Mammary epithelial cell (primary cell): ENCODE results near the gene SNX33.

ENCODE experiments used
- EZH2 ChIP-seq: IDR thresholded peaks from 2 replicates; pipeline ENCODE4 v1.6.1; 2012; ENCODE audit warnings: low read length, inconsistent platforms, borderline replicate concordance
- TF ChIP-seq, protein P1 (sequence below), 2 donors: IDR thresholded peaks in 1 of 2; conservative IDR thresholded peaks in 1 of 2; 2 replicates each; pipeline ENCODE4 v1.5.1; 2011 to 2012; ENCODE audit warnings: inconsistent platforms in 2 of 2, low read length in 2 of 2, mild to moderate bottlenecking in 2 of 2, control low read depth in 1 of 2, low read depth in 1 of 2; ENCODE audit not compliant: insufficient read depth in 1 of 2; ENCODE audit errors: extremely low read depth in 1 of 2

DNA sequence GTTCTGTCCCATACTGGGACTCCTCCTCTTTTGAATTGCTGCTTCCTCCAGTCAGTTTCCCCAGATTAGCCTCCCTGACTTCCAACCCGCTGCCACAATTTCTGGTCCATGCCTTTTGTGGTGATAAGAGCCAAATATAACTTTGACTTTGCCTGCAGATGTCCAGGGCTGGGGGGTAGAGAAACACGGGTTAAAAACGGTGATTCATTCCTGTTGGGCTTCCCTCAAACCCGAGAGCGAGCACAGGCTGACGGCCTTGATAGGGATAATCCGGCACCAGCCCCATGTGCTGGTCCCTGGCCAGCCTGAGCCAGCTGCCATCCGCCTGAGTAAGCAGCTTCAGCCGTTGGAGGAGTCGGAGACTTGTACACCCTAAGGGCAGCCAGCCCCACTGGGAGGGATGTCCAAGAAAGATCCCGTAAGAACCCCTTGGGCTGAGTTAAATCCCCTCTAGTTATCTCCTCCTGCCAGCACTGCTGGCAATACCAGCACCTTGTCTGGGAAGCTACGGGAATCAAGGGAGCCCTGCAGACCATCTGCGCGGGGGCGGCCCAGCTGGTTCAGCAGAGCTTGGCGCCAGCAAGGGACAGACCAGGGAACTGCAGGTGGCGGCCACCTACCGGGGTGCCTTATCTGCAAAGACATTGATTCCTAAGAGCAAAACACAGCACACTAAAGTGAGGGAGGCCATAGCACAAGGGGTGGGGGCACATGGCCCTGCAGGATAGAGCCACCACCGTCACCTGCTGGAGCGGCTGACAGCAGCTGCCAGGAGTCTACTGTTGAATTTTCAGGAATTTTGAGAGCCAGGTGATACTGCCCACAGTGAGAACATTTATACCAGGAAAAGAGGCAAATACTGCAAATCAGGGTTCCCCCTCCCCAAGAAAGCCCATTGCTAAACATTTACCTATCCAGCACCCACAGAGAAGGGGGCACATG lies 46.8 kb downstream of the SNX33 start:
- TF ChIP-seq EZH2, result no peak
- TF ChIP-seq, protein P1, sequence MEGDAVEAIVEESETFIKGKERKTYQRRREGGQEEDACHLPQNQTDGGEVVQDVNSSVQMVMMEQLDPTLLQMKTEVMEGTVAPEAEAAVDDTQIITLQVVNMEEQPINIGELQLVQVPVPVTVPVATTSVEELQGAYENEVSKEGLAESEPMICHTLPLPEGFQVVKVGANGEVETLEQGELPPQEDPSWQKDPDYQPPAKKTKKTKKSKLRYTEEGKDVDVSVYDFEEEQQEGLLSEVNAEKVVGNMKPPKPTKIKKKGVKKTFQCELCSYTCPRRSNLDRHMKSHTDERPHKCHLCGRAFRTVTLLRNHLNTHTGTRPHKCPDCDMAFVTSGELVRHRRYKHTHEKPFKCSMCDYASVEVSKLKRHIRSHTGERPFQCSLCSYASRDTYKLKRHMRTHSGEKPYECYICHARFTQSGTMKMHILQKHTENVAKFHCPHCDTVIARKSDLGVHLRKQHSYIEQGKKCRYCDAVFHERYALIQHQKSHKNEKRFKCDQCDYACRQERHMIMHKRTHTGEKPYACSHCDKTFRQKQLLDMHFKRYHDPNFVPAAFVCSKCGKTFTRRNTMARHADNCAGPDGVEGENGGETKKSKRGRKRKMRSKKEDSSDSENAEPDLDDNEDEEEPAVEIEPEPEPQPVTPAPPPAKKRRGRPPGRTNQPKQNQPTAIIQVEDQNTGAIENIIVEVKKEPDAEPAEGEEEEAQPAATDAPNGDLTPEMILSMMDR (conservative IDR thresholded peaks at IDR 0.05 in 1 of 2, IDR thresholded peaks at IDR 0.05 in 1 of 2; ENCODE audit: extremely low read depth in 1 of 2, insufficient read depth in 1 of 2, low read depth in 1 of 2, low read length in 2 of 2), result peak; percentile 20 to 63
